Astrocyte (in vitro differentiated cells and primary cell): Measurements from ENCODE around the gene PVALEF. TPM values are rescaled to one million over a fixed set of nuclear protein-coding genes. Genes with fewer than 3 reads are reported as not detected.

Experiments used
- DNase-seq: peaks from one replicate; pipeline ENCODE4 v3.0.0-alpha.2; 2010; ENCODE audit warnings: low read depth
- FAIRE-seq: peaks from 2 replicates; lab custom pipeline; 2011; peaks lifted over from hg19 to GRCh38; lab: Jason Lieb, UNC
- H2AFZ ChIP-seq: 2 replicates; pipeline ENCODE4 v1.6.0; 2012; ENCODE audit warnings: low read depth, low read length, inconsistent platforms
- H3K27ac ChIP-seq: 2 replicates; pipeline ENCODE4 v1.5.1; 2011; ENCODE audit warnings: low read depth, low read length, inconsistent platforms
- H3K27me3 ChIP-seq: 2 replicates; pipeline ENCODE4 v1.6.0; 2011; ENCODE audit warnings: low read length, inconsistent platforms; ENCODE audit not compliant: insufficient read depth
- H3K36me3 ChIP-seq: 2 replicates; pipeline ENCODE4 v1.5.1; 2011; ENCODE audit warnings: low read length, inconsistent platforms; ENCODE audit not compliant: insufficient read depth
- H3K4me1 ChIP-seq: 2 replicates; pipeline ENCODE4 v1.5.1; 2011; ENCODE audit warnings: low read length, inconsistent platforms; ENCODE audit not compliant: insufficient read depth
- H3K4me2 ChIP-seq: 2 replicates; pipeline ENCODE4 v1.6.0; 2012; ENCODE audit warnings: low read length, inconsistent platforms
- H3K4me3 ChIP-seq: 2 replicates; pipeline ENCODE4 v1.5.1; 2011; ENCODE audit warnings: low read depth, mild to moderate bottlenecking, low read length, inconsistent platforms; ENCODE audit not compliant: insufficient read depth
- H3K79me2 ChIP-seq: 2 replicates; pipeline ENCODE4 v1.6.0; 2012; ENCODE audit warnings: mild to moderate bottlenecking, low read length, inconsistent platforms; ENCODE audit not compliant: insufficient read depth
- H3K9ac ChIP-seq: 2 replicates; pipeline ENCODE4 v1.6.0; 2012; ENCODE audit warnings: mild to moderate bottlenecking, low read length, inconsistent platforms
- H3K9me3 ChIP-seq: 2 replicates; pipeline ENCODE4 v1.5.1; 2012; ENCODE audit warnings: low read depth, mild to moderate bottlenecking, low read length, inconsistent platforms; ENCODE audit not compliant: insufficient read depth
- H4K20me1 ChIP-seq: 2 replicates; pipeline ENCODE4 v1.6.0; 2012; ENCODE audit warnings: low read length, inconsistent platforms; ENCODE audit not compliant: insufficient read depth
- H3K27ac Mint-ChIP-seq: one replicate; pipeline ENCODE4 v1.8.0; 2021; ENCODE audit warnings: mild to moderate bottlenecking, mixed read lengths; ENCODE audit not compliant: unreplicated experiment
- H3K27me3 Mint-ChIP-seq: one replicate; pipeline ENCODE4 v1.8.0; 2021; ENCODE audit warnings: low read depth, mixed read lengths; ENCODE audit not compliant: unreplicated experiment
- H3K36me3 Mint-ChIP-seq: one replicate; pipeline ENCODE4 v1.8.0; 2021; ENCODE audit warnings: low read depth, mixed read lengths; ENCODE audit not compliant: unreplicated experiment
- H3K4me1 Mint-ChIP-seq: one replicate; pipeline ENCODE4 v1.8.0; 2021; ENCODE audit warnings: low read depth, mixed read lengths; ENCODE audit not compliant: unreplicated experiment
- H3K4me3 Mint-ChIP-seq: one replicate; pipeline ENCODE4 v1.8.0; 2021; ENCODE audit warnings: mild to moderate bottlenecking, moderate library complexity, mixed read lengths; ENCODE audit not compliant: unreplicated experiment
- H3K9me3 Mint-ChIP-seq: one replicate; pipeline ENCODE4 v1.8.0; 2021; ENCODE audit warnings: mild to moderate bottlenecking, mixed read lengths; ENCODE audit not compliant: unreplicated experiment
- EZH2 ChIP-seq: IDR thresholded peaks from 2 replicates; pipeline ENCODE4 v1.6.1; 2012; ENCODE audit warnings: mild to moderate bottlenecking, low read length, inconsistent platforms; ENCODE audit not compliant: insufficient read depth
- total RNA-seq: library from RNA; stranded (reverse); gene quantifications from 2 replicates; pipeline ENCODE4 v1.2.1, GENCODE V29; 2021
- TF ChIP-seq, protein P1 (sequence below): IDR thresholded peaks from 2 replicates; pipeline ENCODE4 v1.5.1; 2011; ENCODE audit warnings: low read depth, mild to moderate bottlenecking, inconsistent platforms, low read length, moderate library complexity; ENCODE audit not compliant: insufficient read depth

Gene PVALEF
- total RNA-seq, 1 donor from 2014 or later: not detected

DNA sequence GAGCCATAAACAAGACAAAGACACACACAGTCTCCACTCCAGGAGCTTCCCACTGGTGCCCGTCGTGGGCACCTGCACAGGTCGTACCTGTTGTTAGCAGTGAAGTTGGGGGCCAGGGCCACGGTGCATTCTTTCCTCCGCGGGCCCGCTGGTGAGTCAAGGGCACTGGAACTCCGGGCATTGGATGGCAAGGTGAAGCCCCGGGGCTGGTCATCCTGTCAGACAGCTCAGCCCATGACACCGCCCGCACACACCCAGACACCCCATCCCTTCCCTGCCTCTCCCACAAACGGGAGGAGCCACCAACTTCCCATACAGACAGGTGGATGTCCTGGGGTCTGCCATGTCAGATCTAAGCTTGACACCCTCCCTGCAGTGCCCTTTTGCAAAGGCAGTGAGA is 41.4 kb downstream of the PVALEF start:
- no peaks in the 10 kb centered on the region for H3K79me2 ChIP-seq
- TF ChIP-seq, protein P1, sequence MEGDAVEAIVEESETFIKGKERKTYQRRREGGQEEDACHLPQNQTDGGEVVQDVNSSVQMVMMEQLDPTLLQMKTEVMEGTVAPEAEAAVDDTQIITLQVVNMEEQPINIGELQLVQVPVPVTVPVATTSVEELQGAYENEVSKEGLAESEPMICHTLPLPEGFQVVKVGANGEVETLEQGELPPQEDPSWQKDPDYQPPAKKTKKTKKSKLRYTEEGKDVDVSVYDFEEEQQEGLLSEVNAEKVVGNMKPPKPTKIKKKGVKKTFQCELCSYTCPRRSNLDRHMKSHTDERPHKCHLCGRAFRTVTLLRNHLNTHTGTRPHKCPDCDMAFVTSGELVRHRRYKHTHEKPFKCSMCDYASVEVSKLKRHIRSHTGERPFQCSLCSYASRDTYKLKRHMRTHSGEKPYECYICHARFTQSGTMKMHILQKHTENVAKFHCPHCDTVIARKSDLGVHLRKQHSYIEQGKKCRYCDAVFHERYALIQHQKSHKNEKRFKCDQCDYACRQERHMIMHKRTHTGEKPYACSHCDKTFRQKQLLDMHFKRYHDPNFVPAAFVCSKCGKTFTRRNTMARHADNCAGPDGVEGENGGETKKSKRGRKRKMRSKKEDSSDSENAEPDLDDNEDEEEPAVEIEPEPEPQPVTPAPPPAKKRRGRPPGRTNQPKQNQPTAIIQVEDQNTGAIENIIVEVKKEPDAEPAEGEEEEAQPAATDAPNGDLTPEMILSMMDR: no peak
- TF ChIP-seq EZH2: no peak
- H3K4me1 ChIP-seq: peaks cover 5% of the 10 kb centered on the region
- no peaks in the 10 kb centered on the region for H3K9me3 ChIP-seq
- H3K27me3 ChIP-seq: no peaks in the 10 kb centered on the region
- Mint-ChIP-seq H3K36me3 (peaks cover 4% of the 10 kb centered on the region), H3K4me1 (peaks cover 5% of the 10 kb centered on the region), H3K9me3 (no peaks in the 10 kb centered on the region), H3K27ac (no peak overlapping the region), H3K4me3 (no peak overlapping the region), H3K27me3 (peaks cover 2% of the 10 kb centered on the region)
- FAIRE-seq (no peak), DNase-seq (no peak)
- peaks cover 4% of the 10 kb centered on the region for H4K20me1 ChIP-seq
- no peak overlapping the region for H3K27ac ChIP-seq
- H3K4me2 ChIP-seq: no peak overlapping the region
- H3K9ac ChIP-seq: no peak overlapping the region
- H3K4me3 ChIP-seq: no peak overlapping the region
- H3K36me3 ChIP-seq: no peaks in the 10 kb centered on the region
- no peak overlapping the region for H2AFZ ChIP-seq

DNA sequence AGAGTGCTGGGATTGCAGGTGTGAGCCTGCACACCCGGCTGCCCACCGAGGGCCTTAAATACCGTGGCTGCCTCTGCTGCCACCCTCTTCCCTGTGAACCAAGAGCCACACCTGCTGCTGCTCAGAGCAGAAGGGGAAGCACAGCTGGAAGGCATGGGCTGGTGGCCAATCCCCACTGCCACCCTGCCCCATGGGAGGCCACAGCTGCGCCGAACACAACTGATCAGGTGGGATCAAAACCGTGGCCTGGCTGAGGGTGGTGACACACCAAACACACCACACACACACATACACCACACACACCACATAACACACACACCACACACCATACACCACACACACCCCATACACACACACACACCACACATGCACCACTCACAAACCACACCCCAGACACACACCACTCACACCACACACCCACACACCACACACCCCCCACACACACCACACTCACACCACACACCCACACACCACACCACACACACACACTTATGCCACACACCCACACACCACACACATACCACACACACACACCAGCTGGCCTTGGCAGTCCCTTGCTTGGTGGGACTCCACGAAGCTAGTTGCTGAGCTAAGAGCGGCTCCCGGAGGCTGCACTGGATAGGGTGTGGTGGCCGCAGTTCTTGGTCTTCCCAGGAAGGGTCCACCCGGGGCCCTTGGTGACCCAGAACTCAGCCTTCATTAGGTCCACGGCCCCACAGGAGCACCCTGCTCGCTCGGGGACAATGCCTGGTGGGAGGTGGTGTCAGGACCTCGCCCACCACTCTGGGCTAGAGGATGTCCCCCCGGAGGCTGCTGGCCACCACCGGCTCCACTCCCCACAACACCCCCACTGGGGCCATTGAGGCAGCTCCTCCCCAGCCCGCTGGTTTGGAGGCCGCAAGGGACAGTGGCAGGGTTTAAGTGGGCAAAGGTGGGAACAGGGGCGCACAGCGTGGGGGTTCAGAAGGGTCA is 42.6 kb downstream of the PVALEF start:
- H3K9me3 ChIP-seq: no peaks in the 10 kb centered on the region
- TF ChIP-seq, protein P1: no peak
- no peak for TF ChIP-seq EZH2
- peaks cover 4% of the 10 kb centered on the region for H4K20me1 ChIP-seq
- no peaks in the 10 kb centered on the region for H3K36me3 ChIP-seq
- H2AFZ ChIP-seq: no peak overlapping the region
- peaks cover 5% of the 10 kb centered on the region for H3K4me1 ChIP-seq
- Mint-ChIP-seq H3K27ac (no peak overlapping the region), H3K36me3 (peaks cover 4% of the 10 kb centered on the region), H3K4me1 (peaks cover 5% of the 10 kb centered on the region), H3K9me3 (no peaks in the 10 kb centered on the region), H3K27me3 (peaks cover 2% of the 10 kb centered on the region), H3K4me3 (no peak overlapping the region)
- H3K27me3 ChIP-seq: no peaks in the 10 kb centered on the region
- FAIRE-seq: no peak
- no peak overlapping the region for H3K4me2 ChIP-seq
- DNase-seq: no peak
- H3K9ac ChIP-seq: no peak overlapping the region
- H3K4me3 ChIP-seq: no peak overlapping the region
- H3K79me2 ChIP-seq: no peaks in the 10 kb centered on the region
- no peak overlapping the region for H3K27ac ChIP-seq

DNA sequence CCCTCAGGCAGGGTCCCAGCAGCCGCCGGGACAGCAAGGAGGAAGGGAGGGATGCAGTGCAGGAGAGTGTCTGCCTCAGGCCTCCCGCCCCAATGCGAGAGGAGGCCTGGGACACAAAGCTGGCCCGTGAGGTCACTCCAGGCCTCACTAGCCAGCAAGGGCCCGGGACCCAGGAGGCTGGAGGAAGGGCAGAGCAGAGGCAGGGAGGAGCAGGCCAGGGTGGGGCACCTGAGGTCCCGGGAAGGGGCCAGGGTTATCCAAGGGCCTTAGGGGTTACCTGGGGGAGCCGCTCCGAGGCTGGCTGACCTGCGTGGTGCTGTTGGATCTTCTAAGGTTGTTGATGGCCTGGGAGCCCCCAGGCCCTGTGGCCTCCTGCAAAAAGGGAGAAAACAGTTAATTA is 43.3 kb downstream of the PVALEF start:
- no peak for TF ChIP-seq EZH2
- TF ChIP-seq, protein P1: no peak
- H3K9ac ChIP-seq: no peak overlapping the region
- H3K4me2 ChIP-seq: no peak overlapping the region
- H3K36me3 Mint-ChIP-seq: peaks cover 4% of the 10 kb centered on the region
- no peak overlapping the region for H3K4me3 Mint-ChIP-seq
- no peak overlapping the region for H3K27ac Mint-ChIP-seq
- no peaks in the 10 kb centered on the region for H3K9me3 Mint-ChIP-seq
- H3K4me1 Mint-ChIP-seq: peaks cover 5% of the 10 kb centered on the region
- no peak overlapping the region for H3K4me3 ChIP-seq
- H3K36me3 ChIP-seq: no peaks in the 10 kb centered on the region
- no peaks in the 10 kb centered on the region for H3K79me2 ChIP-seq
- H3K9me3 ChIP-seq: no peaks in the 10 kb centered on the region
- no peak overlapping the region for H2AFZ ChIP-seq
- H4K20me1 ChIP-seq: peaks cover 4% of the 10 kb centered on the region
- no peak overlapping the region for H3K27ac ChIP-seq
- H3K27me3 Mint-ChIP-seq: peaks cover 2% of the 10 kb centered on the region
- peaks cover 5% of the 10 kb centered on the region for H3K4me1 ChIP-seq
- no peak for FAIRE-seq
- no peaks in the 10 kb centered on the region for H3K27me3 ChIP-seq
- no peak for DNase-seq
